ENCODE measurements around the gene SLC2A1. TPM values are rescaled to one million over a fixed set of nuclear protein-coding genes. Genes with fewer than 3 reads are reported as not detected.

Gene SLC2A1
- total and polyA plus RNA-seq, 2 of the 13 experiments (the other 11 are each of a cell fraction or from before 2014, with no cell fraction given), result 125 to 423 TPM

GRCh38 chr1:42955311-42956063 lies 3.2 kb downstream of the SLC2A1 start (continued):
- TF ChIP-seq ZNF281 (CRISPR knock-in tag; IDR thresholded peaks at IDR 0.05; ENCODE audit: borderline replicate concordance), result no peak

GRCh38 chr1:42953182-42954180 lies 5.2 kb downstream of the SLC2A1 start:
- 0 out of 2 replicates have a peak overlapping the region, but pooled peaks have one; percentile 23 for H3K9ac ChIP-seq (ENCODE audit: insufficient read depth, low read depth, low read length)
- H3K4me1 ChIP-seq (ENCODE audit: insufficient read depth, low read length), result peaks cover 76% of the 10 kb centered on the region
- ATAC-seq (no peak), DNase-seq (ENCODE audit: low spot score) (no peak), FAIRE-seq (no peak)
- no peak overlapping the region for H2AFZ ChIP-seq (ENCODE audit: low read length)
- H3K79me2 ChIP-seq (ENCODE audit: insufficient read depth, low read length), result peaks cover 93% of the 10 kb centered on the region
- H3K4me2 ChIP-seq (ENCODE audit: low read depth, low read length), result peak overlapping the region; percentile 93
- peaks cover 93% of the 10 kb centered on the region for H4K20me1 ChIP-seq (ENCODE audit: insufficient read depth, low read length)
- BruUV-seq (replicated peaks), result no TSS peak
- peak overlapping the region; percentile 61 to 97 (median 97) for H3K4me3 ChIP-seq (replicated peaks in 1 of 3; ENCODE audit: insufficient read depth in 1 of 3, low read depth in 2 of 3, low read length in 3 of 3)
- in situ Hi-C loops (cut with HindIII; ENCODE audit: extremely low pct_ligation_motif_present, low pct_unique_long_range_greater_than_20kb) (no loop called here), intact Hi-C loops (cut with micrococcal nuclease; ENCODE audit: unreplicated experiment) (loop anchor here (10.0 kb wide), 1 partner anchor 51 kb away; no protein-coding TSS in a partner anchor)
- ChIA-PET CTCF (ENCODE audit: low intra/inter-chr PET ratio, low total read pairs) (no interaction called here), POLR2A (interaction anchor here (0.8 to 1.5 kb wide), 3 partner anchors 8 to 26 kb away, joined by 3 to 4 read pairs (median 4); no protein-coding TSS in a partner anchor)
- WGBS (ENCODE audit: low lambda C conversion rate), result 71% methylated on average over 7 of the region's 13 CpGs
- H3K36me3 ChIP-seq (replicated peaks in 1 of 2; ENCODE audit: control insufficient read depth in 1 of 2, insufficient read depth in 2 of 2, low read length in 2 of 2), result peaks cover 40 to 69% of the 10 kb centered on the region in 2 experiments
- H3K27ac ChIP-seq (ENCODE audit: extremely low read length, insufficient read depth, low read length), result no peak overlapping the region
- H3K27me3 ChIP-seq (ENCODE audit: control insufficient read depth in 1 of 2, insufficient read depth in 2 of 2, low read length in 2 of 2), result no peaks in the 10 kb centered on the region; a peak in 1 of 5 replicates
- no peaks in the 10 kb centered on the region for H3K9me3 ChIP-seq (ENCODE audit: low read length)
- TF ChIP-seq HNRNPL (IDR thresholded peaks at IDR 0.05; ENCODE audit: low read depth, low read length) (peak; percentile 62), THAP9 (CRISPR knock-in tag; IDR thresholded peaks at IDR 0.05; ENCODE audit: borderline replicate concordance) (no peak), ZFP36L1 (CRISPR knock-in tag; IDR thresholded peaks at IDR 0.05) (no peak), RBM22 (optimal IDR thresholded peaks at IDR 0.05; ENCODE audit: low read length) (peak; percentile 89), HOXA5 (CRISPR knock-in tag; IDR thresholded peaks at IDR 0.05) (no peak), RBFOX2 (IDR thresholded peaks at IDR 0.05; ENCODE audit: low read depth, low read length) (peak; percentile 53; the same call in 1 of the 2 replicates), MLXIP (CRISPR knock-in tag; IDR thresholded peaks at IDR 0.05; ENCODE audit: borderline replicate concordance) (no peak), PLRG1 (conservative IDR thresholded peaks at IDR 0.05) (no peak)
